Ascending aorta (tissue), 2 donors: ENCODE results near the gene ANO6. TPM values are rescaled to one million over a fixed set of nuclear protein-coding genes. Genes with fewer than 3 reads are reported as not detected.
A peak's percentile ranks its signal among the peaks of the same experiment; 100 is the strongest.
"Not testable (repeated sequence)": the region's sequence is repeated elsewhere in the genome, so short reads cannot be mapped to it uniquely, and the experiment has no call there.

Experiments
- DNase-seq, 2 donors: peaks; one replicate each; pipeline ENCODE4 v3.0.0-alpha.2; 2019; ENCODE audit warnings: low spot score in 2 of 2
- H3K27ac ChIP-seq, 2 donors: fragments of 200-600 bp; sonication (generic); one replicate each; pipeline ENCODE4 v1.5.1; 2016 to 2017; ENCODE audit warnings: mild to moderate bottlenecking in 1 of 2
- H3K27me3 ChIP-seq: fragments of 200-600 bp; sonication (generic); one replicate; pipeline ENCODE4 v1.5.1; 2017
- H3K36me3 ChIP-seq, 2 donors: fragments of 200-600 bp; sonication (generic); one replicate each; pipeline ENCODE4 v1.5.1; 2016
- H3K4me1 ChIP-seq, 2 donors: fragments of 200-600 bp; sonication (generic); one replicate each; pipeline ENCODE4 v1.5.1; 2016 to 2017; ENCODE audit warnings: mild to moderate bottlenecking in 1 of 2
- H3K4me3 ChIP-seq, 2 donors: fragments of 200-600 bp; sonication (generic); one replicate each; pipeline ENCODE4 v1.5.1; 2016 to 2017; ENCODE audit warnings: mild to moderate bottlenecking in 1 of 2
- H3K9me3 ChIP-seq, 2 donors: fragments of 200-600 bp; sonication (generic); one replicate each; pipeline ENCODE4 v1.5.1; 2016
- intact Hi-C: fragments of 100-400 bp; cut with DNase I; formaldehyde crosslinking; loops from one replicate; pipeline ENCODE4 v1.15.1; 2023
- total RNA-seq: library from RNA; depleted of rRNA; stranded (reverse); fragments of >200 nt; gene quantifications from one replicate; pipeline ENCODE4 v1.1.0, GENCODE V29; 2016
- TF ChIP-seq, protein P1 (sequence below), 3 experiments: fragments of 200-600 bp in 2 of 3; fragments of 450-650 bp in 1 of 3; sonication (generic) in 2 of 3; IDR thresholded peaks; one replicate each; pipeline ENCODE4 v1.5.1; 2016 to 2019; ENCODE audit warnings: antibody characterized with exemption in 3 of 3, mild to moderate bottlenecking in 1 of 3, moderate library complexity in 1 of 3

Gene ANO6
- total RNA-seq, 1 donor from 2014 or later = 49.6 TPM

DNA sequence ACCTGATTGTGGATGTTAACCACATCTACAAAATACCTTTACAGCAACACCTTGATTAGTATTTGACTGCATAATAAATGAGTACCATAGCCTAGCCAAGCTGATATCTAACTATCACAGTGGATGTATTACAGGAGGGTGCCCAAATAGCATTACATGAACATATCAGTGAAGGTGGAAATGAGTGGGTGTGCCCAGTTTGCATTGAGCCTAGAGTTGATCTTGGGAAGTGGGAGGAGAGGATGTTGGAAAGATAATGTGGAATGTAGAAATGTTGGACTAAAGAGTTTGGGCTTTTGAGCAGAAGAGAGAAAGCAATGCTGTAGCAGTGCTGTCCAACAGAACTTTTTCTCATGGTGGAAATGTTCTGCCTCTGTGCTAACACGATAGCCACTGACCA lies 98.9 kb downstream of the ANO6 start:
- no peak for DNase-seq
- H3K4me3 ChIP-seq = no peak overlapping the region
- H3K27me3 ChIP-seq = no peaks in the 10 kb centered on the region
- no peaks in the 10 kb centered on the region for H3K9me3 ChIP-seq
- no peaks in the 10 kb centered on the region for H3K36me3 ChIP-seq
- peak overlapping the region in 1 of 2 donors; percentile 46 for H3K27ac ChIP-seq
- peaks cover 0 to 24% of the 10 kb centered on the region in 2 donors for H3K4me1 ChIP-seq
- intact Hi-C loops = loop anchor here (5.0 kb wide), 1 partner anchor 33 kb away; no protein-coding TSS in a partner anchor
- TF ChIP-seq, protein P1, sequence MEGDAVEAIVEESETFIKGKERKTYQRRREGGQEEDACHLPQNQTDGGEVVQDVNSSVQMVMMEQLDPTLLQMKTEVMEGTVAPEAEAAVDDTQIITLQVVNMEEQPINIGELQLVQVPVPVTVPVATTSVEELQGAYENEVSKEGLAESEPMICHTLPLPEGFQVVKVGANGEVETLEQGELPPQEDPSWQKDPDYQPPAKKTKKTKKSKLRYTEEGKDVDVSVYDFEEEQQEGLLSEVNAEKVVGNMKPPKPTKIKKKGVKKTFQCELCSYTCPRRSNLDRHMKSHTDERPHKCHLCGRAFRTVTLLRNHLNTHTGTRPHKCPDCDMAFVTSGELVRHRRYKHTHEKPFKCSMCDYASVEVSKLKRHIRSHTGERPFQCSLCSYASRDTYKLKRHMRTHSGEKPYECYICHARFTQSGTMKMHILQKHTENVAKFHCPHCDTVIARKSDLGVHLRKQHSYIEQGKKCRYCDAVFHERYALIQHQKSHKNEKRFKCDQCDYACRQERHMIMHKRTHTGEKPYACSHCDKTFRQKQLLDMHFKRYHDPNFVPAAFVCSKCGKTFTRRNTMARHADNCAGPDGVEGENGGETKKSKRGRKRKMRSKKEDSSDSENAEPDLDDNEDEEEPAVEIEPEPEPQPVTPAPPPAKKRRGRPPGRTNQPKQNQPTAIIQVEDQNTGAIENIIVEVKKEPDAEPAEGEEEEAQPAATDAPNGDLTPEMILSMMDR (IDR thresholded peaks at IDR 0.05) = no peak

DNA sequence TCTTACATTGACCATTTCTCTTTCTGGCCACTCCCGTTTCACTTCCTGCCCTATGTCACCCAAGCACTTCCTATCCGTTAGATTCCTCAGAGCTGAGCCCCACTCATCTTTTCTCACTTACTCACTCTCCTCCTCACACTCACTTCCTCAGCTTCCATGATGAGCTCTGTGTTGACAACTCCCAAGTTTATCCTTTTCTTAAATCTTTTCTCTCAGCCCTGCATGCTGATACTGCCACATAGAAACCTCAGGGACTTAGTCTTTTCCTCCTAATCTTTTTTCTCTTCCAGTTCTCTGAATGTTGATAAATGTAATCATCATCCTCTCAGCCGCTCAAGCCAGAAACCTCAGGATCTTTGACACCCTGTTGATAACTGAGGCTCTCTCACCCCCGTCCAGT lies 99.6 kb downstream of the ANO6 start:
- H3K4me3 ChIP-seq = no peak overlapping the region
- peak overlapping the region; percentile 39 to 46 for H3K27ac ChIP-seq
- DNase-seq = no peak
- H3K36me3 ChIP-seq = no peaks in the 10 kb centered on the region
- TF ChIP-seq, protein P1 (IDR thresholded peaks at IDR 0.05) = no peak
- intact Hi-C loops = no loop called here
- peaks cover 0 to 17% of the 10 kb centered on the region in 2 donors for H3K4me1 ChIP-seq
- no peaks in the 10 kb centered on the region for H3K27me3 ChIP-seq
- H3K9me3 ChIP-seq = no peaks in the 10 kb centered on the region

DNA sequence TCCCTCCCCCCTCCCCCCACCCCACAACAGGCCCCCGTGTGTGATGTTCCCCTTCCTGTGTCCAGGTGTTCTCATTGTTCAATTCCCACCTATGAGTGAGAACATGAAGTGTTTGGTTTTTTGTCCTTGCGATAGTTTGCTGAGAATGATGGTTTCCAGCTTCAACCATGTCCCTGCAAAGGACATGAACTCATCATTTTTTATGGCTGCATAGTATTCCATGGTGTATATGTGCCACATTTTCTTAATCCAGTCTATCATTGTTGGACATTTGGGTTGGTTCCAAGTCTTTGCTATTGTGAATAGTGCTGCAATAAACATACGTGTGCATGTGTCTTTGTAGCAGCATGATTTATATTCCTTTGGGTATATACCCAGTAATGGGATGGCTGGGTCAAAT lies 101.4 kb downstream of the ANO6 start:
- intact Hi-C loops, H3K27me3 ChIP-seq, H3K9me3 ChIP-seq, H3K4me1 ChIP-seq, H3K36me3 ChIP-seq, H3K27ac ChIP-seq, H3K4me3 ChIP-seq, DNase-seq: not testable (repeated sequence)

DNA sequence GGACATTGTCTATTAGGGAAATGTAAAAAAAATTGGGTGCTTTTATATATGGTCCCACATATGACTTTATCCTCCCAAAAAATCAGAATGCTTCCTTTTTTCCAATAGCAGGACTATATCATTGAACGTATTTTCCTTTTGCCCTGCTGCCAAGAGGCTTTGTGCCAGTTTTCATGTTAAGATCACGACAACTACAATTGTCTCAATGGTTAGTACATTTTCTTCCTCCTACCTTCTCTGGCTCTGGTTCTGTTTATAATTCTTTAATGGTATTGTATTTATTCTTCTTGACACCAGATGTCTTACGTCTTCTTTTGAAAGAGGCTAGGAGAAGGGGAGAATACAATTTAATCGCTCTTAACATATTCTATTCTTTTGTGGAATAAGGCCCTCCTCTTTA lies 106.9 kb downstream of the ANO6 start:
- Histone ChIP-seq H3K36me3 (no peaks in the 10 kb centered on the region), H3K27me3 (no peaks in the 10 kb centered on the region), H3K4me3 (no peak overlapping the region), H3K9me3 (no peaks in the 10 kb centered on the region), H3K4me1 (peaks cover 0 to 19% of the 10 kb centered on the region in 2 donors), H3K27ac (no peak overlapping the region)
- DNase-seq = no peak
- TF ChIP-seq, protein P1 (IDR thresholded peaks at IDR 0.05) = no peak
- intact Hi-C loops = no loop called here

DNA sequence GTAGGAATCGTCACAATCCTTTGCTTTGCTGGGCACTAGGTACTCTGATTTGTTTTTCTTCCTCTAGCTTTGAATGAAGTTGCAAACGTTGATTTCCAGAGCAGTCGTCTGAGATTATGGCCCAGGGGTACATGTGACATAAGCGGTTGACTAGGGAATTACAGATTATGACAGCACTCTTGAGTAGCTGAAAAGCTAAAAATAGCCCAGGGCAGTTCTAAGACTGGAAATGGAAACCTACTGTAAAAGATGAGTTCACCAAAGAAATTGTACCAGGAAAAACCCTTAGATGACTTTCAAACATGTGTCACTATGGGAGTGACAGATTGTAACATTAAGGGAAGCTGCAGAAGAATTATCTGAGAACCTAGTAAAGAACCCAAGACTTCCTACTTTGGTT lies 108.5 kb downstream of the ANO6 start:
- Histone ChIP-seq H3K4me1 (peaks cover 2 to 24% of the 10 kb centered on the region in 2 donors), H3K9me3 (no peaks in the 10 kb centered on the region), H3K27ac (peak overlapping the region; percentile 8 to 47), H3K4me3 (no peak overlapping the region), H3K27me3 (no peaks in the 10 kb centered on the region), H3K36me3 (no peaks in the 10 kb centered on the region)
- no peak for DNase-seq
- intact Hi-C loops = loop anchor here (2.0 kb wide), 1 partner anchor 20 kb away; no protein-coding TSS in a partner anchor
- TF ChIP-seq, protein P1 (IDR thresholded peaks at IDR 0.05) = no peak

DNA sequence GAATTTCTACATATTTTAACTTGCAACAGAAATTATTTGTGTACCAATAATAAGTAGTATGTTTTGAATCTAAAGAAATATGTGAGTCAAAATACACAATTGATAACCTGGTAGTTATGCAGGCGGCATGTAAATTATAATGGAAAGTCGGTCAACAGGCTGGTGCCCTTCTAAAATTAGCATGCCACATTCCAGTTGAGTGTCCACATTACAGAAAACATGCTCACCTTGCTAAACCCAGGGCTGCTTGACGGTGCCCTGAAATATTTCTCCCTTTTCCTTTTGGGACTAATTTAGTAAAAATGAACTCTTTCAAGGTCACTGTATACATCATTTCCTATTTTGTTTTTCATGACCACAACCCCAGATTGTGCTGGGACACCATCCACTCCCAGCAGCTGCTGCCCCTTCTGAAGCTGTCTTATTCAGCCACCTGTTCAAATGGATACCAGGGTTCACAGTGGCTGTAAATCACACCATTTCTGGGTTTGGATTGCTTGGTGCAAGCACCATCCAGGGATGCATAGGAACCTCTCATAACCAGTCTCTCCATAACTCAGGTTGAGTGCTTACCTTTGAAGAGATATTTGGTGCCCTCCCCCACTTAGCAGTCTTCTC lies 110.6 kb downstream of the ANO6 start:
- no peak for DNase-seq
- TF ChIP-seq, protein P1 (IDR thresholded peaks at IDR 0.05) = no peak
- Histone ChIP-seq H3K36me3 (no peaks in the 10 kb centered on the region), H3K4me3 (no peak overlapping the region), H3K27ac (peak overlapping the region; percentile 8 to 41), H3K4me1 (peaks cover 4 to 27% of the 10 kb centered on the region in 2 donors), H3K9me3 (no peaks in the 10 kb centered on the region), H3K27me3 (no peaks in the 10 kb centered on the region)
- intact Hi-C loops = no loop called here
